GM19438 (cell line): ENCODE results near the gene INSIG2.

Experiments
- ATAC-seq: cut with Tn5 transposase; IDR thresholded peaks from one replicate; pipeline ENCODE4 v1.9.1; 2021; ENCODE audit warnings: low read depth; ENCODE audit not compliant: unreplicated experiment

The INSIG2 gene

DNA sequence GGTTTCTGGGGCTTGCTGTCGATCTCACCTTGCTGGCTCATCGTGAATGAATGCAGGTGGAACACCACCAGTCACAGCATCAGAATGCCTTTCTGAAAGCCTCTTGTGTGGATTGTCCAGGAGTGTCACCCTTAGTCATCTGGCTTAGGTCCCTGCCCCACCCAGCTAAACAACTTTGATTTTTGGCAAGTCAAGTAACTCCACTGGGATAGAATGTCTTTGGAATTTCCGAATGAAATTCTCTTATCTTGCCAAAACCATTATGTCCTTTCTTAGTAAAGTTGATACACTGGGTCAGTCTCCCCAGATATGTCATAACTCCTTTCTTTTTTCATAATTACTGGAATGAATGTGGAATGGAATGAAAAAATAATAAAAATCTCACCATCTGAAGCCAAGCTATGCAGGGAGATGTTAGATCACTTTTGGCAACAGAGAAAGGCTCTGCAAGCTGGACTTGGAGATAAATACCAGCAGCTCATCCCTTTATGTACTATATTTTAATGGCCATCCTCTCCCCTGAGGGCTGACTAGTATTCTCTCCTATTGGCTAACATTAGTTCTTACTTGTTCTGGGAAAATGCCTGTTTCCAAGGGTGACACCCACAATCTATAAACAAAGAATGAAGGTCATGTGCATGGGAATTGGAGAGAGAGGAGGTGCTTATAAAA is 35.4 kb downstream of the INSIG2 start:
- no peak for ATAC-seq

DNA sequence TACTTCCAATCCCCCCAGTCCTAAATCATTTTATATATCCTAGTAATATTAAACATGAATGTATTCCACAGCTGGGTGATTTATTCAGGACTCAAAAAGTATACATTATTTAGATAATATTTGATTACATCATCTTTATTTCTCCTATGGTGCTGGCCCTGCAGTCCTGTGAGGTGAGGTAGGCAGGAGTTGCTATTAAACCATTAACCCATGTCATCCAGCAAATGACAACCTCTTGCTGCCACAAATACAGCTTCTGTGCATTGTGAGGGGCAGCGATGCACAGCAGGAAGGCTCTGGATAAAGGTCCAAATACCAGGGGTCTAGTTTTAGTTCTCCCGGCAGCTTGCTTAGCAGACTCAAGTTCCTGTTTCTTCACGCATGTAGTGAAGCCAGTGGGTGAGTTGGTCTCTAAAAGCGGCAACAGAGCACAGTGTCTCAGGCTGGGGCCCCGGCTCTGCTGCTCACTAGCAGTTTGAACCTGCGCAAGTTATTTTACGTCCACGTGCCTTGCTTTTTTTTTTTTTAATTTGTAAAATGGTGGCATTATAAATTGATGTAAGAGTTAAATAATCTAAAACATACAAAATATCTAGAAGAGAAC is 36.1 kb downstream of the INSIG2 start:
- ATAC-seq = no peak

DNA sequence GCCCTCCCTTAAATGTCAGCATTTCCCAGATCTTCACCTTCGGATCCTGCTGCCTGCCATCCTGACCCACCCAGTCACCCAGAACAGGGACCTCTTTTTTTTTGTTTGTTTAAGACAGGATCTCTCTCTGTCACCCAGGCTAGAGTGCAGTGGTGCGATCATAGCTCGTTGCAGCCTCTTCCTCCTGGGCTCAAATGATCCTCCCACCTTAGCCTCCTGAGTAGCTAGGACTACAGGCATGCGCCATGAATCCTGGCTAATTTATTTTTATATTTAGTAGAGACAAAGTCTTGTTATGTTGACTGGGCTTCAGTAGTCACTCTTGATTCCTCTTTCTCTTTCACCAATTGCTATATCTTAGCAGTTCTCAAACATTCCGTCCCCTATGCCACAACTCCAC is 39.0 kb downstream of the INSIG2 start:
- ATAC-seq = no peak

DNA sequence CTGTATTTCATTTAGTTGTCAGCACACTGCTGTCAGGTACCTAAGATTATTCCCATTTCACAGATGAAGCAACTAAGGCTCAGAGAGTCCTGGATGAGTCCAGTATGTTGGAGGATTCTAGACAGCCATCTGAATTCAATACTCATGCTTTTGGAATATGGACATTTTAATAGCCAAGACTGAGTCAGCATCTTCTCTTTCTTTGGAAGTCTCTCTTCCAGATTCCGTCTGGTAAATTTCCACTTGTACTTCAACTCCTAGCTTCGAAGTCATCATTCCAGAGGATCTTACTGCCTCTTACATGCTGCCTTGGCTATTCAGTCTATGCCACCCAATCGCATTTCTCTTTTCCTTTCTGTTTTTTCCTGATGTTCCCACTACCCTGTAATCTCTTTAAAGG is 40.6 kb downstream of the INSIG2 start:
- no peak for ATAC-seq

DNA sequence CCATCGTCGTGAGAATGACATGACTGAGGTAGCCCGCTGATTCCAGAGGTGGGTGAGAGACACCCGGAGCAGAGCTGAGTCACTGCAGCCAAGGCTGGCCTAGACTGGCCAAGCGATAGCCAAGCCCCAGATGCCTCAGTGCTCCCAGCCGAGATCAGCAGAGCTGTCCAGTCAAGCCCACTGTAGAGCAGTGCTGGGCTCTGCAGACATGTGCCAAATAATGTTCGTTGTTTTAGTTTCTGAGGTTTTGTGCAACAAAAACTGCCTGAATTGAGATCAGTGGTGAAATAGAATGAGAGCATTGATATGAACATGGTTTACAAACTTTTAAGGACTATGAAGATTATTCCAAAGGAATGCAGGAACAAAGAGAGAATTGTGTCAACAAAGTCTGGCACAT is 42.1 kb downstream of the INSIG2 start:
- ATAC-seq = no peak

DNA sequence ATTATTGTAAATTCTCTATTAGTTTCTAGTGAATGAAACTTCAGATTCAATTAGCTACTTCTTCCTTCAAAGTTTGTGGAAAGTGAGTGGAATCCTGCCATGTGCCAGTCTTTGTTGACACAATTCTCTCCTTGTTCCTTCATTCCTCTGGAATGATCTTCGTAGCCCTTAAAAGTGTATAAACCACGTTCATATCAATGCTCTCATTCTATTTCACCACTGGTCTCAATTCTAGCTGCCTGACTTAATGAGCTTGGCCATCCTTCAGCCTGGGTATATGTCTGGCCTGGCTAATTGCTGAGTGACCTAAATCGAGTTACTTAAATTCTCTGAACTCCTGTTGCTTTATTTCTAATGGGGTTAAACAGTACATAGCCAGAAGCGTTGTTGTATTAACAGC is 43.5 kb downstream of the INSIG2 start:
- no peak for ATAC-seq

DNA sequence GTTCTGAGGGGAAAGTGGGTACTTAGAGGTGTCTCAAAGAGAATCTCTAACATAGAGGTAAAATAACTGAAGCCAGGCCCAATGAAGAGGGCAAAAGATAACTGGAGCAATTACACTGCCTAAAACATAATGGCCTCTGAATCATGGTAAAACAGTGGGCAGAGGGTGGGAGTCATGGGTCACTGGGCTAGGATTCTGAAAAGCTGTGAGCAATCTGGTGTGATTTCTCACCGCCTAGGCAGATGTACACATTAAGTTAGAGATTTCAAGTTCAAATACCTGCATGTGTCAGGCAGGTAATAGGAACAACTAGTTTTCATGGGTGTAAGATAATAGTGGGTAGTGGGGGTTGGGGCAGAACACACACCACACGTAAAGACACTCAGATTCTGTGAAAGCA is 45.6 kb downstream of the INSIG2 start:
- no peak for ATAC-seq

DNA sequence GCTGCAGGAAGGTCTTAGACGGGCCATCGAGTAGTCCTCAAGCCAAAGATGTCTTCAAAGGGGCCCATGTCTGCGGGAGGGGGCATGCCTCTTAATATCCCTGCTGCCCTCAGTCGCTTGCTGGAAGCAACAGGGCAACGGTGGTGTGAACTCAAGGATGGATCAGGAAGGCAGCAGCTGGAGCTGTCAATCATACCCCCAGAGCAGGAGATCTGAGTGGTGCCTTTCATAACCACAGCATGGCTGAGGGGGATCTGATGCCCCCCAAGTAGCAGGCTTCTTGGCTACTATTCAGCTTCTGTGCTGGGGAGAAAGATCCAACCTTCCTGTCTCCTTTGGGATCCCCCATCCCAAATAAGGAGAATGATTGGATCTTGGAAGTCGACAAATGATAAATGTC is 46.4 kb downstream of the INSIG2 start:
- ATAC-seq = no peak

DNA sequence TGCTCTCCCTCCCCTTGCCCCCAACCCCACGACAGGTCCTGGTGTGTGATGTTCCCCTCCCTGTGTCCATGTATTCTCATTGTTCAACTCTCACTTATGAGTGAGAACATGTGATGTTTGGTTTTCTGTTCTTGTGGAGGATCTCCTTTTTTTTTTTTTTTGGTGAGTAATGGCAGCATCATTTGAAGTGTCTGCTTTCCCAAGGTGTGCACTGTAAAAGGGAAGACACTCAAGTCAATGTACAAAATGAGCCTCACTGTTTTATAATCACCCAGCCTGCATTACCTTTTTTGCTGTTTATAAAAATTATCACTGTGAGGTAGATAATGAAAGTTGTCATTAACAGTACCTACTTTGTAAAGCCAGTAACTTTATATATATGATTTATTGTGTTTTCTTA is 56.9 kb downstream of the INSIG2 start:
- no peak for ATAC-seq

DNA sequence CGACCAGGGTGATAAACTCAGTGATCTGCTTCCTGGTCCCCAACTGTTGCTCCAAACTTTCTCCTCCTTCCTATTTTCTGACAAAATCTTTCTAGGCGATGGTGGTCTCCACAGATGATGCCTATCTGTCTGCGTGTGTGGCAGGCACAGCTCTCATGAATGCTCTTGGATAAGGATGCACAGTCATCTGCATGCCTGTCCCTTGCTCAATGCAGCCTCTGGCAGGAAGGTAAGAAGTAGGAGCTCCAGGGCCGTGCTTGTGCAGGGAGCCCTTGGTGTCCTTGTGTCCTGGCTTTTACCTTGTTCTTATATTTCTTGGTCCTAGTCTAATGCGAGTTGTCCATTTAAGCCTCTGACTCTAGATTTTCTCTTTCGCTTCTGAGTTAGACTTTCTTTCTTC is 57.5 kb downstream of the INSIG2 start:
- no peak for ATAC-seq

DNA sequence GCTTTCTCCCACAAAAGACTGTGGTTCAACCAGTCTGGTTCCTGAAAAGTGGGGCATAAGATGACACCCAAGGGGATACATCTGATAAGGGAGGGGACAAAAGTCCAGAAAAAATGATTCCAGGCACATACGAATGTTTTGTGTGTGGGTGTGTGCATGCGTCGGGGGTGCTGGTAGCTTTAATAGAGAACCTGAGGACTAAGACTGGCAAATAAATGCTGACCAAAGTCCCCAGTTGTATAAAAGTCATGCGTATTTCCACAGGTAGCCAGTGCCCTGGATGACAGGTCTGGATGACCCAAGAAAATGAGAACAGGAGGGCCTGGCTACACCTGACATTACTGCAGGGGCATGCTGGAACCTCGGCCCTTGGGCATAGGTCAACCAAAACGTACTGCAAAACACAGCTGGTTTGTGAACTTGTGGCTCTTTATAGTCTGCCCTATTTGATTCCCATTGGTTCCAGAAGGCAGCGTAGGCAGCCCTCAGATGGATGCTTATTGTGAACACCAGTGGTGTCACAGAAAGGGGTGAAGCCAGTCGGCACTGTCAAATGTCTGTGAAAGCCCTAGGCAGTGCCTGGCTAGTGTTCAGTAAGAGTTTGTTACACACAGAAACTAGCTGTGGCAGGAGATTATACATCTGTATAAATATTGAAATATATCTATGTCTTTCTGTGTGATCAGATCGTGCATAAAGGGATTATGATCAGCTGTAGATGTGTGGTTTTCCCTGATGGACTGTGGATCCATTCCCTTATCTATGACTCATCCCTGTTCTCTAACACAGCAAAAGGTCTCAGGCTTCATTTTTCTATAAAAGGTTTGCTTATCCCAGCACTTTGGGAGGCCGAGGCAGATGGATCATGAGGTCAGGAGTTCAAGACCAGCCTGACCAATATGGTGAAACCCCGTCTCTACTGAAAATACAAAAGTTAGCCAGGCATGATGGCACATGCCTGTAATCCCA is 58.3 kb downstream of the INSIG2 start:
- no peak for ATAC-seq

DNA sequence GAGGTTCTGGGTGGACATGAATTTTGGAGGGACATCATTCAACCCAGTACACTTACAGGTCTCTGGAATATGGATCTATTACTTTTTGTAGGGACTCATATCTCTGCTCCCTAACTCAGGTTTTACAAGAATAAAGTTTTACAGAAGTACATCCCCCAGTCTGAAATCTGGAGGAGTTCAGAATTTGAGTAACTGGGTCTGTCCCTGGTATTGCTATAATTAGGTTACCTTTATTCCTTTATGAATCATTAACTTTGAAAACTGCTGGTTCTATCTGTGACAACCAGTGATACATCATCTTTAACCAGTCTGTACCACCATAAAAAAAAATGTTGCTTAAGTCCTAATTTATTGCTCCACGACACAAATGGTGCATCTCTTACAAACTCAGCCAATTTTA is 59.9 kb downstream of the INSIG2 start:
- no peak for ATAC-seq

DNA sequence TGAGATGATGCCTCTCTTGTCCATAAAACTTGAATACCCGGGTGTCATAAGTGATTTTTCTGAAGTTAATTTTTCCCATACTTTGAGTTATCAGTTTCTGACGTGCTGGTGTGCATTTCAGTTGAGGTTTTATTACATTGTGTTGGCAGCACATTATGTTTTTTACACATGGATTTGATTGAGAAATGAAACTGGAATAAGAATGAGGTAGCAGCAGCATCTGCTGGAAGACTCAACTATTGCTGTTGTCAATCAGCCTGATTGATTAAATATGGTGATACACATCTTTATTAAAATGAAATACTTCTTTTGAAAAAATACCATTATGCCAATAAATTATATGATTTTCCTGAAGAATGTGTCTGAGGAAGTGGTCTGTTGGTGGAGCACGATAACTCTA is 60.5 kb downstream of the INSIG2 start:
- ATAC-seq = no peak

DNA sequence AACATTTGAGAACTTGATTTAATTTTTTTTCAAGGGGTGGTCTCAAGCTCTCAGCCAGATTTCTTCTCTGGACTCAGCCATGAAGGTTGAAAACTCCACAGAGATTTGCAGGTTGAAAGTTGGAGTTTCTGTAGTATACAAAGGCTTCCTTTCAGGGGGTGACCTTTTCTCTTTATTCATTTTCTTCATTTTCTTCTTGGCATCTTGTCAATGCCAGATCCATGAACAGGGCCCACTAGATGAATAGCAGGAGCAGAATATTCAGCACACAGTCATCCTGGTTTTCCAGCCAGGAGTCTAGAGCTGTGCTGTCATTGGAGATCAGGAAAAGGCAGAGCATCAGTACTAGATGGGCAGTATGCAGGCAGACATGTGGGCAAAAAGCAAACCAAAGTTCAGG is 62.0 kb downstream of the INSIG2 start:
- ATAC-seq = no peak

DNA sequence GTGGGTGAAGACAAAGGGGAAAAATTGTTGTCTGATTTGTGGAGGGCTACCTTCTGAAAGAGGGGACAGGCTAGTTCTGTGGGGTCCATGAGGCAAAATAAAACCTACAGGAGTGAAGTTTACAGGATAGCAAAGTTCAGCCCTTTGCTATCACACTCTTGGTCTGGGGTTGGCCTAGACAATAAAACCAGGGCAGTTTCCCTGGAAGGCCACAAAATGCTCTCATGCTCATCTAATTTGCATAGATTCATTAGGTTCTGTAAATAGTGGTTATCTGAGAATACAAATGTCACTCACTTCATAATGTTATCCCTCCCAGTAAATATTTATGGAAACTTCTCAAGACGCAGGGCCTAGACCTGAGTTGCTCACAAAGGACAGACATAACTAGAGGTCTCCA is 63.6 kb downstream of the INSIG2 start:
- no peak for ATAC-seq

DNA sequence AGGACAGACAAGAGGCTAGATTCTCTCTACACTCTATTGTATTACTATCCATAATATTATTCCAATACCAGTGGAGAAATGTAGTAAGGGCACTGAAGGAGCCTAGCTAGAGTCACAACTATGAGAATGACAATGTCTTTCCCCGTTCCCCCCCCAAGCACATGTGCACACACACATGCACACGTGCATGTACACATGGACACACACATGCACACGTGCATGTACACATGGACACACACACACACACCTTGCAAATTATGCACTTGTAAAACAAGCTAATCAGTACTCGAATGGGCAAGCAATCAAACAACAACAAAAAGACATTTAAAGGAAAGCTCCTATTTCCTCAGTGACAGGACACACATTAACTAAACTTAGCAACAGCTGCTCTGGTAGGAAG is 65.2 kb downstream of the INSIG2 start:
- ATAC-seq = no peak

DNA sequence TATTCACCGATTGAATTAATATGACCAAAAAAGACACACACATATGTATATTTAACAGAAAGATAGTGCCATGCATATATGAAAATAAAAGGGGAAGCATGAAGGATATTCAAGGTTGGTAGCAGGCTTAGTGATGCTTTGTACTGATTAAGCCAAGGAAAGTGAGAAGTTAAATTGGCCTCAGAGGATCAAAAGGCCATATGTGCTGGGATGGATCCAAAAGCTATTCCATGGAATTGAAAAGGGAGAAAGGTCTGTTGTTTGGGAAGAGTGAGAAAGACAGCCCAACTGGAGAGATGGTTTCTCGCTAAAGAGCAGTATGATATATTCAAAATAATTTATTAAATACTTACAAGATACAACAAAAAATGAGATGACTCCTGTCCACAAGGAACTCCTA is 65.9 kb downstream of the INSIG2 start:
- no peak for ATAC-seq
